Hepatocyte (in vitro differentiated cells): ENCODE data around the gene INMT. TPM values are rescaled to one million over a fixed set of nuclear protein-coding genes. Genes with fewer than 3 reads are reported as not detected.
"Not testable (repeated sequence)": the region's sequence is repeated elsewhere in the genome, so short reads cannot be mapped to it uniquely, and the experiment has no call there.

Experiments used
- DNase-seq: peaks from one replicate; pipeline ENCODE4 v3.0.0-alpha.2; 2016; ENCODE audit warnings: low spot score
- H2AFZ ChIP-seq: fragments of 200-600 bp; sonication (generic); 2 replicates; pipeline ENCODE4 v1.6.0; 2016; ENCODE audit warnings: antibody characterized with exemption, mild to moderate bottlenecking
- H3K27ac ChIP-seq: fragments of 200-600 bp; sonication (generic); 2 replicates; pipeline ENCODE4 v1.5.1; 2016; ENCODE audit warnings: mild to moderate bottlenecking
- H3K27me3 ChIP-seq: fragments of 200-600 bp; sonication (generic); 2 replicates; pipeline ENCODE4 v1.6.1; 2016
- H3K36me3 ChIP-seq: fragments of 200-600 bp; sonication (generic); replicated peaks from 2 replicates; pipeline ENCODE4 v1.5.1; 2016; ENCODE audit warnings: low read depth; ENCODE audit not compliant: insufficient read depth
- H3K4me1 ChIP-seq: fragments of 200-600 bp; sonication (generic); 2 replicates; pipeline ENCODE4 v1.5.1; 2016; ENCODE audit warnings: mild to moderate bottlenecking, moderate library complexity; ENCODE audit not compliant: insufficient read depth
- H3K4me2 ChIP-seq: fragments of 200-600 bp; sonication (generic); 2 replicates; pipeline ENCODE4 v1.6.0; 2016
- H3K4me3 ChIP-seq: fragments of 200-600 bp; sonication (generic); 2 replicates; pipeline ENCODE4 v1.5.1; 2016; ENCODE audit warnings: mild to moderate bottlenecking
- H3K79me2 ChIP-seq: fragments of 200-600 bp; sonication (generic); 2 replicates; pipeline ENCODE4 v1.6.0; 2017; ENCODE audit warnings: mild to moderate bottlenecking
- H3K9me2 ChIP-seq: fragments of 200-600 bp; sonication (generic); replicated peaks from 2 replicates; pipeline ENCODE4 v1.6.0; 2017; ENCODE audit warnings: mild to moderate bottlenecking; ENCODE audit not compliant: insufficient read depth
- H3K9me3 ChIP-seq: fragments of 200-600 bp; sonication (generic); 2 replicates; pipeline ENCODE4 v1.5.1; 2016; ENCODE audit warnings: low read depth, mild to moderate bottlenecking
- H4K20me1 ChIP-seq: fragments of 200-600 bp; sonication (generic); 2 replicates; pipeline ENCODE4 v1.6.0; 2016; ENCODE audit warnings: mild to moderate bottlenecking; ENCODE audit not compliant: insufficient read depth, poor library complexity, severe bottlenecking
- EZH2 ChIP-seq: fragments of 200-600 bp; sonication (generic); IDR thresholded peaks from 2 replicates; pipeline ENCODE4 v1.6.1; 2016; ENCODE audit warnings: antibody characterized with exemption, mild to moderate bottlenecking, borderline replicate concordance
- EZH2phosphoT487 ChIP-seq: fragments of 200-600 bp; sonication (generic); IDR thresholded peaks from one replicate; pipeline ENCODE4 v1.6.1; 2018; ENCODE audit warnings: antibody characterized with exemption, mild to moderate bottlenecking, low read depth, moderate library complexity; ENCODE audit not compliant: unreplicated experiment, severe bottlenecking
- WGBS: methylation state at CpG from one replicate; pipeline ENCODE4 v1.1.6; 2016; ENCODE audit warnings: low lambda C conversion rate; ENCODE audit errors: missing lambda C conversion rate; 5-methylcytosine and 5-hydroxymethylcytosine counted together
- polyA plus RNA-seq: library from polyadenylated mRNA; unstranded; fragments of >200 nt; fragmentation: Nextera tagmentation; extraction: Ambion mirVana; gene quantifications from 2 replicates; pipeline ENCODE4 v1.2.1, GENCODE V29; 2016
- total RNA-seq: library from RNA; depleted of rRNA; stranded (reverse); fragments of >200 nt; gene quantifications from 2 replicates; pipeline ENCODE4 v1.2.3, GENCODE V29; 2014
- TF ChIP-seq, protein P1 (sequence below): fragments of 200-600 bp; sonication (generic); IDR thresholded peaks from 2 replicates; pipeline ENCODE4 v1.5.1; 2016; ENCODE audit warnings: antibody characterized with exemption, mild to moderate bottlenecking; ENCODE audit not compliant: poor library complexity

The INMT gene
- total and polyA plus RNA-seq, 2 experiments from 2014 or later = 17.4 to 18.4 TPM

DNA sequence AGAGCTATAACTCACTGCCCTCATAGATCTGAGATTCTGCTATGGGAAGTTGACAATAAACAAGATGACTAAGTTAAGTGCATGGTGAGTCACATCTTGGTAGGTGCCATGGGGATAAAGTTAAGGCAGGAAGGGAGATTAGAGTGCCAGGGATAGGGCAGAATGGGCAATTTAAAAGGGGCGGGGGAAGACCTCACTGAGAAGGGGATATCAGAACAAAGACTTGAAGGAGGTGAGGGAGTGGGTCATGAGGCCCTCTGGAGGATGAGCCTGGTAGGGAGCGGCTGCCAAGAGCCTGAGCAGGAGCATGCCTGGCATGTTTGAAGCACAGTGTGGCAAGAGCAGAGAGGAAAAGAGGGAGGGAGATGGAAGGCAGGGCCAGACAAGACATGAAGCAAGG, 34.8 kb upstream of the INMT start:
- H3K9me2 ChIP-seq = no peaks in the 10 kb centered on the region
- no peak overlapping the region for H3K27ac ChIP-seq
- no peaks in the 10 kb centered on the region for H3K9me3 ChIP-seq
- H3K4me1 ChIP-seq = no peaks in the 10 kb centered on the region
- no peaks in the 10 kb centered on the region for H3K27me3 ChIP-seq
- H3K79me2 ChIP-seq = no peaks in the 10 kb centered on the region
- DNase-seq = no peak
- no peak overlapping the region for H2AFZ ChIP-seq
- H4K20me1 ChIP-seq = no peaks in the 10 kb centered on the region
- no peaks in the 10 kb centered on the region for H3K36me3 ChIP-seq
- H3K4me3 ChIP-seq = no peak overlapping the region
- TF ChIP-seq EZH2 (no peak), EZH2phosphoT487 (no peak)
- TF ChIP-seq, protein P1, sequence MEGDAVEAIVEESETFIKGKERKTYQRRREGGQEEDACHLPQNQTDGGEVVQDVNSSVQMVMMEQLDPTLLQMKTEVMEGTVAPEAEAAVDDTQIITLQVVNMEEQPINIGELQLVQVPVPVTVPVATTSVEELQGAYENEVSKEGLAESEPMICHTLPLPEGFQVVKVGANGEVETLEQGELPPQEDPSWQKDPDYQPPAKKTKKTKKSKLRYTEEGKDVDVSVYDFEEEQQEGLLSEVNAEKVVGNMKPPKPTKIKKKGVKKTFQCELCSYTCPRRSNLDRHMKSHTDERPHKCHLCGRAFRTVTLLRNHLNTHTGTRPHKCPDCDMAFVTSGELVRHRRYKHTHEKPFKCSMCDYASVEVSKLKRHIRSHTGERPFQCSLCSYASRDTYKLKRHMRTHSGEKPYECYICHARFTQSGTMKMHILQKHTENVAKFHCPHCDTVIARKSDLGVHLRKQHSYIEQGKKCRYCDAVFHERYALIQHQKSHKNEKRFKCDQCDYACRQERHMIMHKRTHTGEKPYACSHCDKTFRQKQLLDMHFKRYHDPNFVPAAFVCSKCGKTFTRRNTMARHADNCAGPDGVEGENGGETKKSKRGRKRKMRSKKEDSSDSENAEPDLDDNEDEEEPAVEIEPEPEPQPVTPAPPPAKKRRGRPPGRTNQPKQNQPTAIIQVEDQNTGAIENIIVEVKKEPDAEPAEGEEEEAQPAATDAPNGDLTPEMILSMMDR = no peak
- no peak overlapping the region for H3K4me2 ChIP-seq
- WGBS = 73% methylated on average over 2 of the region's 2 CpGs

DNA sequence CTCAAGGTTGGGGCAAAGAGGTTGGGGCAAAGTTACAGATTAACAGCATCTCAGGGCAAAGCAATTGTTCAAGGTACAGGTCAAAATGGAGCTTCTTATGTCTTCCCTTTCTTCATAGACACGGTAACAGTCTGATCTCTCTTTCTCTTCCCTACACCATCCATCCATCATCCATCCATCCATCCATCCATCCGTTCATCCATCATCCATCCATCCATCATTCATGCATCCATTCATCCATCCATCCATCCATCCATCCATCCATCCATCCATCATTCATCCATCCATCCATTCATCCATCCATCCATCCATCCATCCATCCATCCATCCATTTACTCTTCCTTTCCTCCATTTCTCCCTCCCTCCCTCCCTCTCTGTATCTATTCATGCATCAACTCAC, 32.5 kb upstream of the INMT start:
- not testable (repeated sequence) for H3K4me3 ChIP-seq, H3K9me2 ChIP-seq, H3K9me3 ChIP-seq, H3K27me3 ChIP-seq, H4K20me1 ChIP-seq, H3K79me2 ChIP-seq, H3K4me1 ChIP-seq, H2AFZ ChIP-seq, DNase-seq, H3K4me2 ChIP-seq, H3K27ac ChIP-seq, H3K36me3 ChIP-seq
- WGBS = 95% methylated on average over 2 of the region's 2 CpGs

DNA sequence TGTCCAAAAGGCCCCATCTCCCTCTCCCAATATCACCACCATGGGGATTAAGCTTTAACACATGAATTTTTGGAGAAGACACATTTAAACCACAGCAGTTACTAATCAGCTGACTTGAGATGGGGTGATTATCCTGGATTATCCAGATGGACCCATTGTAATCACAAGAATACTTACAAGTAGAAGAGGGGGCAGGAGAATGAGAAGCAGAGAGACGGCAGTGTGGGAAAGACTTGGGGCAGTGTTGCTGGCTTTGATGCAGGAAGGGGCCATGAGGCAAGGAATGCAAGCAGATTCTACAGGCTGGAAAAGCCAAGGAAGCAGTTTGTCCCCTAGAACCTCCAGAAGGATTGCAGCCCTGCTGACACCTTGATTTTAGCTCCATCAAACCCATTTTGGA, 30.7 kb upstream of the INMT start:
- Histone ChIP-seq H3K79me2 (no peaks in the 10 kb centered on the region), H3K27me3 (peaks cover 5% of the 10 kb centered on the region), H3K4me2 (no peak overlapping the region), H4K20me1 (no peaks in the 10 kb centered on the region), H3K4me3 (no peak overlapping the region), H3K9me3 (no peaks in the 10 kb centered on the region), H3K9me2 (no peaks in the 10 kb centered on the region), H3K4me1 (no peaks in the 10 kb centered on the region), H3K27ac (no peak overlapping the region), H2AFZ (no peak overlapping the region), H3K36me3 (no peaks in the 10 kb centered on the region)
- no peak for DNase-seq
- TF ChIP-seq EZH2phosphoT487 = no peak
- TF ChIP-seq, protein P1 = no peak
- TF ChIP-seq EZH2 = no peak
- WGBS = 91% methylated on average over 1 of the region's 1 CpG

- H2AFZ ChIP-seq = no peak overlapping the region
- no peak overlapping the region for H3K4me3 ChIP-seq
- H3K27ac ChIP-seq = no peak overlapping the region
- no peaks in the 10 kb centered on the region for H3K9me3 ChIP-seq
- H3K36me3 ChIP-seq = no peaks in the 10 kb centered on the region
- TF ChIP-seq EZH2phosphoT487 = no peak
- TF ChIP-seq, protein P1 = no peak
- no peak for TF ChIP-seq EZH2
- peaks cover 5% of the 10 kb centered on the region for H3K27me3 ChIP-seq
- H4K20me1 ChIP-seq = no peaks in the 10 kb centered on the region
- no peaks in the 10 kb centered on the region for H3K4me1 ChIP-seq
- no peaks in the 10 kb centered on the region for H3K9me2 ChIP-seq
- H3K79me2 ChIP-seq = no peaks in the 10 kb centered on the region
- no peak overlapping the region for H3K4me2 ChIP-seq
- no peak for DNase-seq
- 56% methylated on average over 2 of the region's 2 CpGs for WGBS
These were observed 29.7 kb upstream of the INMT start for GRCh38 chr7:30722187-30722586.
